Measurements from ENCODE around the gene GSE1.

GSE1 gene

GRCh38 chr16:85601730-85602401, 11.3 kb upstream of the GSE1 start:
- no peak for DNase-seq
- peaks cover 0 to 40% (median 37%) of the 10 kb centered on the region in 4 experiments for H3K4me1 ChIP-seq (ENCODE audit: control extremely low read depth in 1 of 4, control insufficient read depth in 4 of 4, insufficient read depth in 4 of 4, low read length in 3 of 4)
- peaks cover 0 to 2% (median 0%) of the 10 kb centered on the region in 5 experiments for H3K27me3 ChIP-seq (replicated peaks in 2 of 5; ENCODE audit: control insufficient read depth in 4 of 5, insufficient read depth in 5 of 5, low read length in 4 of 5)
- H3K9me3 ChIP-seq (ENCODE audit: control extremely low read depth in 1 of 5, control insufficient read depth in 4 of 5, insufficient read depth in 2 of 5, low read depth in 1 of 5, low read length in 4 of 5) = no peaks in the 10 kb centered on the region
- H3K4me3 ChIP-seq (ENCODE audit: control insufficient read depth in 1 of 7, extremely low read depth in 1 of 7, insufficient read depth in 4 of 7, low read depth in 2 of 7, low read length in 6 of 7) = no peak overlapping the region
- H3K27ac ChIP-seq (ENCODE audit: insufficient read depth in 1 of 2, low read depth in 1 of 2, low read length in 2 of 2, poor library complexity in 1 of 2, severe bottlenecking in 2 of 2) = no peak overlapping the region
- 96% methylated on average over 19 of the region's 30 CpGs for WGBS (ENCODE audit: insufficient coverage)
- peaks cover 0 to 6% (median under 1%) of the 10 kb centered on the region in 4 experiments for H3K36me3 ChIP-seq (ENCODE audit: control insufficient read depth in 4 of 4, insufficient read depth in 4 of 4, low read length in 3 of 4)
- CTCF ChIA-PET = interaction anchor here (0.7 to 1.8 kb wide), 5 partner anchors 15 to 180 kb away, joined by 3 to 11 read pairs (median 4); no protein-coding TSS in a partner anchor
- POLR2A ChIA-PET = interaction anchor here (1.2 kb wide), 1 partner anchor 11 kb away, joined by 4 read pairs; the partner anchor contains the start of gene GSE1

GRCh38 chr16:85602402-85603202, 10.5 kb upstream of the GSE1 start:
- Histone ChIP-seq H3K4me3 (ENCODE audit: control insufficient read depth in 1 of 7, extremely low read depth in 1 of 7, insufficient read depth in 4 of 7, low read depth in 2 of 7, low read length in 6 of 7) (no peak overlapping the region), H3K27me3 (replicated peaks in 2 of 5; ENCODE audit: control insufficient read depth in 4 of 5, insufficient read depth in 5 of 5, low read length in 4 of 5) (peaks cover 0 to 2% (median 0%) of the 10 kb centered on the region in 5 experiments), H3K36me3 (ENCODE audit: control insufficient read depth in 4 of 4, insufficient read depth in 4 of 4, low read length in 3 of 4) (peaks cover 0 to 6% (median under 1%) of the 10 kb centered on the region in 4 experiments), H3K27ac (ENCODE audit: insufficient read depth in 1 of 2, low read depth in 1 of 2, low read length in 2 of 2, poor library complexity in 1 of 2, severe bottlenecking in 2 of 2) (peak overlapping the region in 1 of 2 experiments; percentile 49), H3K9me3 (ENCODE audit: control extremely low read depth in 1 of 5, control insufficient read depth in 4 of 5, insufficient read depth in 2 of 5, low read depth in 1 of 5, low read length in 4 of 5) (no peaks in the 10 kb centered on the region), H3K4me1 (ENCODE audit: control extremely low read depth in 1 of 4, control insufficient read depth in 4 of 4, insufficient read depth in 4 of 4, low read length in 3 of 4) (peaks cover 0 to 47% (median 44%) of the 10 kb centered on the region in 4 experiments)
- CTCF ChIA-PET = interaction anchor here (0.7 to 1.3 kb wide), 5 partner anchors 13 to 74 kb away, joined by 3 to 4 read pairs (median 4); no protein-coding TSS in a partner anchor
- no peak for DNase-seq
- WGBS (ENCODE audit: insufficient coverage) = 87% methylated on average over 23 of the region's 24 CpGs
- POLR2A ChIA-PET = interaction anchor here (1.2 kb wide), 1 partner anchor 10 kb away, joined by 4 read pairs; the partner anchor contains the start of gene GSE1

GRCh38 chr16:85603203-85603755, 9.8 kb upstream of the GSE1 start:
- POLR2A ChIA-PET = no interaction called here
- WGBS (ENCODE audit: insufficient coverage) = 42% methylated on average over 11 of the region's 12 CpGs
- CTCF ChIA-PET = interaction anchor here (0.7 to 1.2 kb wide), 5 partner anchors 14 to 75 kb away, joined by 3 to 4 read pairs (median 3); no protein-coding TSS in a partner anchor

GRCh38 chr16:85604145-85604705, 8.9 kb upstream of the GSE1 start:
- no peak for DNase-seq
- H3K9me3 ChIP-seq (ENCODE audit: control extremely low read depth in 1 of 5, control insufficient read depth in 4 of 5, insufficient read depth in 2 of 5, low read depth in 1 of 5, low read length in 4 of 5) = no peaks in the 10 kb centered on the region
- no peak overlapping the region for H3K27ac ChIP-seq (ENCODE audit: insufficient read depth in 1 of 2, low read depth in 1 of 2, low read length in 2 of 2, poor library complexity in 1 of 2, severe bottlenecking in 2 of 2)
- CTCF ChIA-PET = interaction anchor here (0.7 to 1.4 kb wide), 3 partner anchors 13 to 67 kb away, joined by 3 to 4 read pairs (median 3); no protein-coding TSS in a partner anchor
- POLR2A ChIA-PET = no interaction called here
- WGBS (ENCODE audit: insufficient coverage) = 98% methylated on average over 7 of the region's 11 CpGs
- no peak overlapping the region for H3K4me3 ChIP-seq (ENCODE audit: control insufficient read depth in 1 of 7, extremely low read depth in 1 of 7, insufficient read depth in 4 of 7, low read depth in 2 of 7, low read length in 6 of 7)
- H3K36me3 ChIP-seq (ENCODE audit: control insufficient read depth in 4 of 4, insufficient read depth in 4 of 4, low read length in 3 of 4) = peaks cover 0 to 4% (median 0%) of the 10 kb centered on the region in 4 experiments
- peaks cover 0 to 2% (median 0%) of the 10 kb centered on the region in 5 experiments for H3K27me3 ChIP-seq (replicated peaks in 2 of 5; ENCODE audit: control insufficient read depth in 4 of 5, insufficient read depth in 5 of 5, low read length in 4 of 5)
- peaks cover 0 to 61% (median 53%) of the 10 kb centered on the region in 4 experiments for H3K4me1 ChIP-seq (ENCODE audit: control extremely low read depth in 1 of 4, control insufficient read depth in 4 of 4, insufficient read depth in 4 of 4, low read length in 3 of 4)

More at GRCh38 chr16:85603203-85603755, 9.8 kb upstream of the GSE1 start:
- Histone ChIP-seq H3K27me3 (replicated peaks in 2 of 5; ENCODE audit: control insufficient read depth in 4 of 5, insufficient read depth in 5 of 5, low read length in 4 of 5) (peaks cover 0 to 2% (median 0%) of the 10 kb centered on the region in 5 experiments), H3K36me3 (ENCODE audit: control insufficient read depth in 4 of 4, insufficient read depth in 4 of 4, low read length in 3 of 4) (peaks cover 0 to 3% (median under 1%) of the 10 kb centered on the region in 4 experiments), H3K4me1 (ENCODE audit: control extremely low read depth in 1 of 4, control insufficient read depth in 4 of 4, insufficient read depth in 4 of 4, low read length in 3 of 4) (peaks cover 0 to 53% (median 50%) of the 10 kb centered on the region in 4 experiments), H3K9me3 (ENCODE audit: control extremely low read depth in 1 of 5, control insufficient read depth in 4 of 5, insufficient read depth in 2 of 5, low read depth in 1 of 5, low read length in 4 of 5) (no peaks in the 10 kb centered on the region), H3K27ac (ENCODE audit: insufficient read depth in 1 of 2, low read depth in 1 of 2, low read length in 2 of 2, poor library complexity in 1 of 2, severe bottlenecking in 2 of 2) (no peak overlapping the region), H3K4me3 (ENCODE audit: control insufficient read depth in 1 of 7, extremely low read depth in 1 of 7, insufficient read depth in 4 of 7, low read depth in 2 of 7, low read length in 6 of 7) (no peak overlapping the region)
- DNase-seq = peak in 2 of 3 donors; percentile 76 to 79

GRCh38 chr16:85605051-85605911, 7.8 kb upstream of the GSE1 start:
- H3K4me1 ChIP-seq (ENCODE audit: control extremely low read depth in 1 of 4, control insufficient read depth in 4 of 4, insufficient read depth in 4 of 4, low read length in 3 of 4) = peaks cover 0 to 71% (median 61%) of the 10 kb centered on the region in 4 experiments
- CTCF ChIA-PET = interaction anchor here (1.2 to 3.4 kb wide), 6 partner anchors 11 to 184 kb away, joined by 4 to 13 read pairs (median 4); no protein-coding TSS in a partner anchor
- whole genome bisulfite sequencing (ENCODE audit: insufficient coverage) = 93% methylated on average over 22 of the region's 28 CpGs

More at GRCh38 chr16:85605051-85605911, 7.8 kb upstream of the GSE1 start:
- DNase-seq = no peak
- POLR2A ChIA-PET = interaction anchor here (0.6 kb wide), 1 partner anchor 14 kb away, joined by 4 read pairs; no protein-coding TSS in a partner anchor
- H3K9me3 ChIP-seq (ENCODE audit: control extremely low read depth in 1 of 5, control insufficient read depth in 4 of 5, insufficient read depth in 2 of 5, low read depth in 1 of 5, low read length in 4 of 5) = no peaks in the 10 kb centered on the region
- H3K36me3 ChIP-seq (ENCODE audit: control insufficient read depth in 4 of 4, insufficient read depth in 4 of 4, low read length in 3 of 4) = peaks cover 0 to 4% (median 0%) of the 10 kb centered on the region in 4 experiments
- no peak overlapping the region for H3K4me3 ChIP-seq (ENCODE audit: control insufficient read depth in 1 of 7, extremely low read depth in 1 of 7, insufficient read depth in 4 of 7, low read depth in 2 of 7, low read length in 6 of 7)
- peaks cover 0 to 2% (median 0%) of the 10 kb centered on the region in 5 experiments for H3K27me3 ChIP-seq (replicated peaks in 2 of 5; ENCODE audit: control insufficient read depth in 4 of 5, insufficient read depth in 5 of 5, low read length in 4 of 5)
- no peak overlapping the region for H3K27ac ChIP-seq (ENCODE audit: insufficient read depth in 1 of 2, low read depth in 1 of 2, low read length in 2 of 2, poor library complexity in 1 of 2, severe bottlenecking in 2 of 2)

Data from common myeloid progenitor, CD34-positive (primary cell).